ENCODE results near the gene TRIM27.
"Not testable (repeated sequence)": the region's sequence is repeated elsewhere in the genome, so short reads cannot be mapped to it uniquely, and the experiment has no call there.

The TRIM27 gene

DNA sequence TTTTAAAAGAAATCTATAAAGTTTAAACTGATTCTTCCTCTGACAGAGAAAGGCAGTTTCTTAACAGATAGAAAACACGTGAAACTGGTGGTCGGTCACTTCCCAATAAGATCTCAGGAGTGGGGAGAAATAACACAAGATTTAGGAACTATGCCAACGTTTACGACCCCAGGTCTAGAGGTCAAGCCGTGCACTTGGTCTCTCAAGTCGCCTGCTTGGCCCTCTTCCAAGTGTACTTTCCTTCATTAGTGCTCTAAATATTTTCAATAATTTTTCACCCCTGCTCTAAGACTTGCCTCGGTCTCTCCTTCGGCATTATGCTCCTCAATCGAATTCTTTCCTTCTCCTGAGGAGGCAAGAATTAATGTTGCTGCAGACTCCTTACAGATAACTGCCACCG is 61.7 kb downstream of the TRIM27 start:
- no peak for DNase-seq

- no peak for DNase-seq
Measured at GRCh38 chr6:28861339-28861738, 62.4 kb downstream of the TRIM27 start.

DNA sequence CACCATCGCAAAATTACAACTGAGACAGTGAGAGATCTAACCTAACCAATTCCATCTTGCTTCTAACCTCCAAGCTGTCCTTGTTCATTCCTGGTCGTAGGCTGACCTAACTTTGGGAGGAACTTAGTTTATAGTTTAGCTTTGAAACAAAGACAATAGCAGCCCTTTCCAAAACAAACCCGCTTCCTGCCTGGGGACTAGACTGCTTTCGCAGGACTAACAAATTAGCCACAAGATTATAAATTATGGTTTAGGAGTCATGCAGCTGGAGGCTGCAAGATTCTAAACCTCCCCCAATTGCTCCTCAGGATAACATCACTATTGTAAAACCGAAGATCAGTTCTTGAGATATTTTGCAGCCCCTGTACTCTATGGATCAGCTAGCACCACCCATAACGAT is 63.2 kb downstream of the TRIM27 start:
- DNase-seq, result no peak

GRCh38 chr6:28858963-28859362 is 64.8 kb downstream of the TRIM27 start:
- DNase-seq, result no peak

DNA sequence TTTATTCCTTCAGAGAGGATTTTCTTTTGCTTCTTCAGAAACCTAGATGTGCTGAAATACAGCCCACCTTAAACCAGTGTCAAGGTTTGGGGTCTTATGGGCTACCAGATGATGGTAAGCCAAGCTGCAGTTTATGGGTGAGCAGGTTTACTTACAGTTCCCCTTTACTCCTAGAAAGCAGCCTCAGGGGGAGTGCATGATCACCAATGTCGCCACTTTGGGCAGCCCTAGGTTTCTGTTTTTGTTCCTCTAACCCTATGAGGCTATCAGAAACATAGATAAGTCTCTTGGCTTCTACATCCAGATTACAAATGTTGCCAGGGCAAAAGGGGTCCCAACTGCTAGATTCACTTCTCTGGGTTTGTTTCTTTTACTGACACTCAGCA is 67.2 kb downstream of the TRIM27 start:
- DNase-seq, result no peak

DNA sequence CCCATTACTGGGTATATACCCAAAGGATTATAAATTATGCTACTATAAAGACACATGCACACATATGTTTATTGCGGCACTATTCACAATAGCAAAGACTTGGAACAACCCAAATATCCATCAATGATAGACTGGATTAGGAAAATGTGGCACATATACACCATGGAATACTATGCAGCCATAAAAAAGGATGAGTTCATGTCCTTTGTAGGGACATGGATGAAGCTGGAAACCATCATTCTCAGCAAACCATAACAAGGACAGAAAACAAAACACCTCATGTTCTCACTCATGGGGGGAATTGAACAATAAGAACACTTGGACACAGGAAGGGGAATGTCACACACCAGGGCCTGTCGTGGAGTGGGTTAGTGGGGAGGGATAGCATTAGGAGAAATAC is 69.4 kb downstream of the TRIM27 start:
- DNase-seq, result not testable (repeated sequence)

Measured in NCI-H748 treated with DMSO at 0.1 percent for 48 hours (cell line).